ENCODE measurements around the gene CYP46A1. TPM values are rescaled to one million over a fixed set of nuclear protein-coding genes. Genes with fewer than 3 reads are reported as not detected.
"Not testable (repeated sequence)": the region's sequence is repeated elsewhere in the genome, so short reads cannot be mapped to it uniquely, and the experiment has no call there.

Gene CYP46A1
- total and polyA plus RNA-seq, 2 experiments from 2014 or later: 0.22 to 0.29 TPM

- no peaks in the 10 kb centered on the region for H3K9me2 ChIP-seq (ENCODE audit: insufficient read depth)
- H3K4me3 ChIP-seq: no peak overlapping the region
- H4K20me1 ChIP-seq (ENCODE audit: insufficient read depth): no peaks in the 10 kb centered on the region
- H3K36me3 ChIP-seq (ENCODE audit: low read depth): no peaks in the 10 kb centered on the region
- H2AFZ ChIP-seq: no peak overlapping the region
- no peaks in the 10 kb centered on the region for H3K79me2 ChIP-seq (ENCODE audit: insufficient read depth)
- in situ Hi-C loops (cut with MboI): no loop called here
- H3K4me1 ChIP-seq (ENCODE audit: insufficient read depth): peaks cover 12% of the 10 kb centered on the region
- DNase-seq: no peak
- TF ChIP-seq EZH2 (IDR thresholded peaks at IDR 0.05; ENCODE audit: insufficient read depth, poor library complexity, severe bottlenecking): no peak
- TF ChIP-seq EZH2phosphoT487 (IDR thresholded peaks at IDR 0.05; ENCODE audit: insufficient read depth, low read depth): no peak
- H3K4me2 ChIP-seq (ENCODE audit: unreplicated experiment): no peak overlapping the region
- H3K27me3 ChIP-seq (replicated peaks; ENCODE audit: insufficient read depth): peaks cover 5% of the 10 kb centered on the region; the same call in 1 of the 2 replicates
- H3K9ac ChIP-seq: no peak overlapping the region
- no peak overlapping the region for H3K27ac ChIP-seq
- WGBS, 2 experiments (ENCODE audit: low coverage in 1 of 2, low lambda C conversion rate in 2 of 2, missing lambda C conversion rate in 2 of 2): 90% methylated on average over 15 of the region's 15 CpGs
- H3F3A ChIP-seq (ENCODE audit: insufficient read depth): no peaks in the 10 kb centered on the region; the same call in 1 of the 2 replicates
- H3K9me3 ChIP-seq (ENCODE audit: low read depth): no peaks in the 10 kb centered on the region
Observed at GRCh38 chr14:99658218-99658845, 25.8 kb upstream of the CYP46A1 start.

GRCh38 chr14:99659333-99659741, 24.8 kb upstream of the CYP46A1 start:
- Histone ChIP-seq H3K27me3 (replicated peaks; ENCODE audit: insufficient read depth) (peaks cover 5% of the 10 kb centered on the region; the same call in 1 of the 2 replicates), H3K79me2 (ENCODE audit: insufficient read depth) (no peaks in the 10 kb centered on the region), H3K4me3 (no peak overlapping the region), H4K20me1 (ENCODE audit: insufficient read depth) (no peaks in the 10 kb centered on the region), H3K36me3 (ENCODE audit: low read depth) (no peaks in the 10 kb centered on the region), H3K9me2 (ENCODE audit: insufficient read depth) (no peaks in the 10 kb centered on the region), H2AFZ (no peak overlapping the region), H3K9ac (no peak overlapping the region), H3K27ac (no peak overlapping the region), H3K4me2 (ENCODE audit: unreplicated experiment) (no peak overlapping the region), H3K4me1 (ENCODE audit: insufficient read depth) (peaks cover 12% of the 10 kb centered on the region), H3F3A (ENCODE audit: insufficient read depth) (no peaks in the 10 kb centered on the region; the same call in 1 of the 2 replicates), H3K9me3 (ENCODE audit: low read depth) (no peaks in the 10 kb centered on the region)
- TF ChIP-seq EZH2 (IDR thresholded peaks at IDR 0.05; ENCODE audit: insufficient read depth, poor library complexity, severe bottlenecking) (no peak), EZH2phosphoT487 (IDR thresholded peaks at IDR 0.05; ENCODE audit: insufficient read depth, low read depth) (no peak)
- DNase-seq: peak; percentile 21
- in situ Hi-C loops (cut with MboI): no loop called here
- WGBS, 2 experiments (ENCODE audit: low coverage in 1 of 2, low lambda C conversion rate in 2 of 2, missing lambda C conversion rate in 2 of 2): 20 to 21% methylated on average over 32 to 39 of the region's 58 CpGs

DNA sequence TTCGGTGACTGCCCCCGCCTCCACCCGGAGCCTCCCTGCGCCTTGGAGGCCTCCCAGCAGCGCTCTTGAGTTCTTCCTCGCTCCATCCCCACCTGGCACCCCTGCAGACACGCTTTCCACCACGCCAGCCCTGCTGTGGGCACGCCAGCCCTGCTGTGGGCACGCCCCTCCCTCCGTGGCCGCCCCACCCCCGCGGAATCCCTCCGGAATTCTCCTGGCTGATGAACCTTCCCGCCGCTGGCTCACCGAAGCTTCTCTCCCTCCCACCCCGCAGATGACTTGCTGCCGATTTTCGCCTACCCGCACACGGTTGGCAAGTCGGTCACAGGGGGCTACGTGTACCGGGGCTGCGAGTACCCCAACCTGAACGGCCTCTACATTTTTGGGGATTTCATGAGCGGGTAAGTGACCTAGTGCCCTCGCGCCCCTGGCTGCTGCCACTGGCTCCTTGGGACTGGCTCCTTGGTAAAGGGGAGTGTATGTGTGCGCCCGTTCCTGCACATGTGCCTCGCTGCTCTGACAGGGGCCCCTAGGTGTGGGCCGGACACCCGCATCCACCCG, 24.0 kb upstream of the CYP46A1 start:
- H3K4me1 ChIP-seq (ENCODE audit: insufficient read depth): peaks cover 12% of the 10 kb centered on the region
- no peaks in the 10 kb centered on the region for H3K9me2 ChIP-seq (ENCODE audit: insufficient read depth)
- 0 out of 2 replicates have a peak overlapping the region, but pooled peaks have one; percentile 1 for H3K4me3 ChIP-seq
- in situ Hi-C loops (cut with MboI): no loop called here
- peak overlapping the region; percentile 25 for H3K4me2 ChIP-seq (ENCODE audit: unreplicated experiment)
- H3K9ac ChIP-seq: no peak overlapping the region
- no peaks in the 10 kb centered on the region; the same call in 1 of the 2 replicates for H3F3A ChIP-seq (ENCODE audit: insufficient read depth)
- H3K36me3 ChIP-seq (ENCODE audit: low read depth): no peaks in the 10 kb centered on the region
- no peak overlapping the region for H3K27ac ChIP-seq
- no peak overlapping the region for H2AFZ ChIP-seq
- H3K9me3 ChIP-seq (ENCODE audit: low read depth): no peaks in the 10 kb centered on the region
- TF ChIP-seq EZH2 (IDR thresholded peaks at IDR 0.05; ENCODE audit: insufficient read depth, poor library complexity, severe bottlenecking) (no peak), EZH2phosphoT487 (IDR thresholded peaks at IDR 0.05; ENCODE audit: insufficient read depth, low read depth) (no peak)
- peak; percentile 26 for DNase-seq
- WGBS, 2 experiments (ENCODE audit: low coverage in 1 of 2, low lambda C conversion rate in 2 of 2, missing lambda C conversion rate in 2 of 2): 40 to 44% methylated on average over 34 to 37 of the region's 37 CpGs
- H3K79me2 ChIP-seq (ENCODE audit: insufficient read depth): no peaks in the 10 kb centered on the region
- no peaks in the 10 kb centered on the region for H4K20me1 ChIP-seq (ENCODE audit: insufficient read depth)
- H3K27me3 ChIP-seq (replicated peaks; ENCODE audit: insufficient read depth): peaks cover 5% of the 10 kb centered on the region; the same call in 1 of the 2 replicates

- no peaks in the 10 kb centered on the region for H3F3A ChIP-seq (ENCODE audit: insufficient read depth)
- H3K9me2 ChIP-seq (ENCODE audit: insufficient read depth): no peaks in the 10 kb centered on the region
- no peak overlapping the region for H3K9ac ChIP-seq
- H3K27ac ChIP-seq: no peak overlapping the region
- TF ChIP-seq EZH2phosphoT487 (IDR thresholded peaks at IDR 0.05; ENCODE audit: insufficient read depth, low read depth): no peak
- TF ChIP-seq EZH2 (IDR thresholded peaks at IDR 0.05; ENCODE audit: insufficient read depth, poor library complexity, severe bottlenecking): no peak
- 89 to 95% methylated on average over 4 of the region's 4 CpGs for WGBS, 2 experiments (ENCODE audit: low coverage in 1 of 2, low lambda C conversion rate in 2 of 2, missing lambda C conversion rate in 2 of 2)
- H3K9me3 ChIP-seq (ENCODE audit: low read depth): no peaks in the 10 kb centered on the region
- peaks cover 5% of the 10 kb centered on the region; the same call in 1 of the 2 replicates for H3K27me3 ChIP-seq (replicated peaks; ENCODE audit: insufficient read depth)
- H3K4me3 ChIP-seq: no peak overlapping the region
- peaks cover 9% of the 10 kb centered on the region for H3K4me1 ChIP-seq (ENCODE audit: insufficient read depth)
- no peaks in the 10 kb centered on the region for H4K20me1 ChIP-seq (ENCODE audit: insufficient read depth)
- no peak for DNase-seq
- in situ Hi-C loops (cut with MboI): no loop called here
- H3K4me2 ChIP-seq (ENCODE audit: unreplicated experiment): no peak overlapping the region
- H3K36me3 ChIP-seq (ENCODE audit: low read depth): no peaks in the 10 kb centered on the region
- H3K79me2 ChIP-seq (ENCODE audit: insufficient read depth): no peaks in the 10 kb centered on the region
- H2AFZ ChIP-seq: no peak overlapping the region
Observed at GRCh38 chr14:99660794-99661193, 23.3 kb upstream of the CYP46A1 start.

GRCh38 chr14:99661206-99661605, 22.9 kb upstream of the CYP46A1 start:
- H3K27ac ChIP-seq; H3K9me3 ChIP-seq (ENCODE audit: low read depth); H3K9me2 ChIP-seq (ENCODE audit: insufficient read depth); DNase-seq; H3K79me2 ChIP-seq (ENCODE audit: insufficient read depth); H3K4me1 ChIP-seq (ENCODE audit: insufficient read depth); H2AFZ ChIP-seq; H4K20me1 ChIP-seq (ENCODE audit: insufficient read depth); H3K36me3 ChIP-seq (ENCODE audit: low read depth); H3K4me3 ChIP-seq; H3K4me2 ChIP-seq (ENCODE audit: unreplicated experiment); in situ Hi-C loops (cut with MboI); H3K27me3 ChIP-seq (replicated peaks; ENCODE audit: insufficient read depth); H3K9ac ChIP-seq; H3F3A ChIP-seq (ENCODE audit: insufficient read depth): not testable (repeated sequence)

All from GM23248 (cell line).